Suprapubic skin (tissue), 4 donors: ENCODE results near the gene FMNL2. TPM values are rescaled to one million over a fixed set of nuclear protein-coding genes. Genes with fewer than 3 reads are reported as not detected.

Experiments
- DNase-seq, 2 donors: peaks; one replicate each; pipeline ENCODE4 v3.0.0-alpha.2; 2019; ENCODE audit warnings: low spot score in 2 of 2
- H3K27ac ChIP-seq: fragments of 200-600 bp; sonication (generic); one replicate; pipeline ENCODE4 v1.5.1; 2019
- H3K27me3 ChIP-seq: fragments of 200-600 bp; sonication (generic); one replicate; pipeline ENCODE4 v1.5.1; 2019
- H3K36me3 ChIP-seq: fragments of 200-600 bp; sonication (generic); one replicate; pipeline ENCODE4 v1.5.1; 2019
- H3K4me1 ChIP-seq: fragments of 200-600 bp; sonication (generic); one replicate; pipeline ENCODE4 v1.5.1; 2019
- H3K4me3 ChIP-seq: fragments of 200-600 bp; sonication (generic); one replicate; pipeline ENCODE4 v1.5.1; 2019; ENCODE audit warnings: mild to moderate bottlenecking
- H3K9me3 ChIP-seq: fragments of 200-600 bp; sonication (generic); one replicate; pipeline ENCODE4 v1.5.1; 2019
- CTCF ChIP-seq, 2 donors: fragments of 200-600 bp in 1 of 2; fragments of 450-650 bp in 1 of 2; sonication (generic) in 1 of 2; IDR thresholded peaks; one replicate each; pipeline ENCODE4 v1.5.1; 2016 to 2019; ENCODE audit warnings: antibody characterized with exemption in 2 of 2, mild to moderate bottlenecking in 1 of 2, moderate library complexity in 1 of 2
- EP300 ChIP-seq: sonication (generic); formaldehyde crosslinking; IDR thresholded peaks from one replicate; pipeline ENCODE4 v1.6.1; 2017; ENCODE audit warnings: antibody characterized with exemption
- POLR2A ChIP-seq, 2 donors: fragments of 450-650 bp; IDR thresholded peaks; one replicate each; pipeline ENCODE4 v1.6.1; 2017; ENCODE audit warnings: antibody characterized with exemption in 2 of 2, mild to moderate bottlenecking in 2 of 2, moderate library complexity in 2 of 2
- POLR2AphosphoS5 ChIP-seq, 3 donors: sonication (generic); formaldehyde crosslinking; IDR thresholded peaks; one replicate each; pipeline ENCODE4 v1.6.1; 2017; ENCODE audit warnings: antibody characterized with exemption in 3 of 3
- WGBS: methylation state at CpG from one replicate; pipeline ENCODE4 v1.1.5; 2018; 5-methylcytosine and 5-hydroxymethylcytosine counted together
- total RNA-seq, 4 donors: library from RNA; depleted of rRNA; stranded (reverse); fragments of >200 nt; gene quantifications; one replicate each; pipeline ENCODE4 v1.1.0, GENCODE V29; 2016

FMNL2 gene
- total RNA-seq, 4 donors from 2014 or later, result 15.4 to 18.1 (median 16.0) TPM

- Histone ChIP-seq H3K4me1 (no peaks in the 10 kb centered on the region), H3K27me3 (no peaks in the 10 kb centered on the region), H3K9me3 (no peaks in the 10 kb centered on the region), H3K36me3 (no peaks in the 10 kb centered on the region), H3K4me3 (no peak overlapping the region), H3K27ac (no peak overlapping the region)
- 89% methylated on average over 2 of the region's 2 CpGs for WGBS
- no peak for DNase-seq
- TF ChIP-seq POLR2A (IDR thresholded peaks at IDR 0.05), result no peak
- TF ChIP-seq EP300, result no peak
- TF ChIP-seq CTCF (IDR thresholded peaks at IDR 0.05), result no peak
- no peak for TF ChIP-seq POLR2AphosphoS5 (IDR thresholded peaks at IDR 0.05)
Measured at GRCh38 chr2:152459091-152459490, 124.1 kb downstream of the FMNL2 start.

- Histone ChIP-seq H3K27me3 (no peaks in the 10 kb centered on the region), H3K27ac (no peak overlapping the region), H3K4me1 (peaks cover 2% of the 10 kb centered on the region), H3K4me3 (no peak overlapping the region), H3K9me3 (no peaks in the 10 kb centered on the region), H3K36me3 (no peaks in the 10 kb centered on the region)
- TF ChIP-seq EP300 (no peak), CTCF (IDR thresholded peaks at IDR 0.05) (no peak), POLR2AphosphoS5 (IDR thresholded peaks at IDR 0.05) (no peak), POLR2A (IDR thresholded peaks at IDR 0.05) (no peak)
- no peak for DNase-seq
- 91% methylated on average over 6 of the region's 6 CpGs for WGBS
Measured at GRCh38 chr2:152460567-152460966, 125.6 kb downstream of the FMNL2 start.

- Histone ChIP-seq H3K27me3 (no peaks in the 10 kb centered on the region), H3K27ac (no peak overlapping the region), H3K9me3 (no peaks in the 10 kb centered on the region), H3K4me1 (peaks cover 8% of the 10 kb centered on the region), H3K4me3 (no peak overlapping the region), H3K36me3 (no peaks in the 10 kb centered on the region)
- WGBS, result 85% methylated on average over 3 of the region's 3 CpGs
- DNase-seq, result no peak
- TF ChIP-seq POLR2A (IDR thresholded peaks at IDR 0.05), result no peak
- no peak for TF ChIP-seq POLR2AphosphoS5 (IDR thresholded peaks at IDR 0.05)
- no peak for TF ChIP-seq EP300
- no peak for TF ChIP-seq CTCF (IDR thresholded peaks at IDR 0.05)
Measured at GRCh38 chr2:152462120-152462519, 127.1 kb downstream of the FMNL2 start.

- TF ChIP-seq CTCF (IDR thresholded peaks at IDR 0.05) (no peak), EP300 (no peak), POLR2AphosphoS5 (IDR thresholded peaks at IDR 0.05) (no peak), POLR2A (IDR thresholded peaks at IDR 0.05) (no peak)
- Histone ChIP-seq H3K27me3 (no peaks in the 10 kb centered on the region), H3K4me1 (peaks cover 14% of the 10 kb centered on the region), H3K9me3 (no peaks in the 10 kb centered on the region), H3K4me3 (no peak overlapping the region), H3K36me3 (no peaks in the 10 kb centered on the region), H3K27ac (no peak overlapping the region)
- WGBS, result 88% methylated on average over 5 of the region's 5 CpGs
- no peak for DNase-seq
Measured at GRCh38 chr2:152462779-152463178, 127.8 kb downstream of the FMNL2 start.

- Histone ChIP-seq H3K4me3 (no peak overlapping the region), H3K27me3 (no peaks in the 10 kb centered on the region), H3K27ac (no peak overlapping the region), H3K4me1 (peaks cover 35% of the 10 kb centered on the region), H3K9me3 (no peaks in the 10 kb centered on the region), H3K36me3 (no peaks in the 10 kb centered on the region)
- TF ChIP-seq POLR2AphosphoS5 (IDR thresholded peaks at IDR 0.05), result no peak
- TF ChIP-seq CTCF (IDR thresholded peaks at IDR 0.05), result no peak
- TF ChIP-seq POLR2A (IDR thresholded peaks at IDR 0.05), result no peak
- TF ChIP-seq EP300, result no peak
- 92% methylated on average over 7 of the region's 7 CpGs for WGBS
- DNase-seq, result no peak
Measured at GRCh38 chr2:152464851-152465470, 130.0 kb downstream of the FMNL2 start.
